ENCODE data around the gene CCDC198. TPM values are rescaled to one million over a fixed set of nuclear protein-coding genes. Genes with fewer than 3 reads are reported as not detected.

The CCDC198 gene
- total RNA-seq = not detected

GRCh38 chr14:57493467-57494181 lies at the start of gene CCDC198:
Gene CCDC198, minus strand, starts transcription at chr14:57493857. Its CDS starts 142 bp downstream, at chr14:57493715.
- Mint-ChIP-seq H3K9me3 (ENCODE audit: low read depth) (no peaks in the 10 kb centered on the region), H3K27ac (no peak within 1 kb of the TSS), H3K4me3 (no peak within 1 kb of the TSS), H3K36me3 (ENCODE audit: low read depth) (no peaks in the 10 kb centered on the region), H3K27me3 (peaks cover 4% of the 10 kb centered on the region), H3K4me1 (no peaks in the 10 kb centered on the region)
- intact Hi-C loops (cut with DNase I, micrococcal nuclease) = no loop called here
- DNase-seq = no peak
- ATAC-seq = no peak
- ChIA-PET CTCF (interaction anchor here (0.6 to 1.2 kb wide), 2 partner anchors 12 to 1761 kb away, joined by 3 read pairs; no protein-coding TSS in a partner anchor), POLR2A (no interaction called here)

- DNase-seq = peak; percentile 35
Observed at GRCh38 chr14:57533214-57533613, 39.6 kb upstream of the CCDC198 start.

GRCh38 chr14:57530571-57530970 lies 36.9 kb upstream of the CCDC198 start:
- intact Hi-C loops (cut with DNase I, micrococcal nuclease) = loop anchor here (5.0 to 10.0 kb wide), 3 partner anchors 342 to 634 kb away; no protein-coding TSS in a partner anchor
- H3K27me3 Mint-ChIP-seq = peaks cover 8% of the 10 kb centered on the region
- ATAC-seq (no peak), DNase-seq (no peak)
- no peak overlapping the region for H3K4me3 Mint-ChIP-seq
- no peak overlapping the region for H3K27ac Mint-ChIP-seq
- CTCF ChIA-PET = no interaction called here
- no peaks in the 10 kb centered on the region for H3K4me1 Mint-ChIP-seq
- H3K9me3 Mint-ChIP-seq (ENCODE audit: low read depth) = peaks cover 13% of the 10 kb centered on the region
- POLR2A ChIA-PET = no interaction called here
- no peaks in the 10 kb centered on the region for H3K36me3 Mint-ChIP-seq (ENCODE audit: low read depth)

More at GRCh38 chr14:57533214-57533613, 39.6 kb upstream of the CCDC198 start:
- ChIA-PET CTCF (interaction anchor here (0.7 to 1.5 kb wide), 3 partner anchors 37 to 540 kb away, joined by 3 read pairs; no protein-coding TSS in a partner anchor), POLR2A (no interaction called here)
- H3K9me3 Mint-ChIP-seq (ENCODE audit: low read depth) = peaks cover 5% of the 10 kb centered on the region
- H3K36me3 Mint-ChIP-seq (ENCODE audit: low read depth) = no peaks in the 10 kb centered on the region
- ATAC-seq = no peak
- no peak overlapping the region for H3K27ac Mint-ChIP-seq
- H3K4me3 Mint-ChIP-seq = no peak overlapping the region
- intact Hi-C loops (cut with DNase I, micrococcal nuclease) = loop anchor here (1.0 to 10.0 kb wide), 4 partner anchors 339 to 632 kb away; no protein-coding TSS in a partner anchor
- H3K4me1 Mint-ChIP-seq = no peaks in the 10 kb centered on the region
- peaks cover 8% of the 10 kb centered on the region for H3K27me3 Mint-ChIP-seq

GRCh38 chr14:57526942-57527341 lies 33.3 kb upstream of the CCDC198 start:
- Mint-ChIP-seq H3K4me1 (no peaks in the 10 kb centered on the region), H3K27ac (no peak overlapping the region), H3K36me3 (ENCODE audit: low read depth) (no peaks in the 10 kb centered on the region), H3K9me3 (ENCODE audit: low read depth) (peaks cover 29% of the 10 kb centered on the region), H3K27me3 (peaks cover 8% of the 10 kb centered on the region), H3K4me3 (no peak overlapping the region)
- POLR2A ChIA-PET = no interaction called here
- CTCF ChIA-PET = no interaction called here
- peak; percentile 10 for DNase-seq
- intact Hi-C loops (cut with DNase I, micrococcal nuclease) = no loop called here
- ATAC-seq = no peak

- DNase-seq (no peak), ATAC-seq (no peak)
- Mint-ChIP-seq H3K36me3 (ENCODE audit: low read depth) (no peaks in the 10 kb centered on the region), H3K27me3 (peaks cover 2% of the 10 kb centered on the region), H3K4me3 (no peak overlapping the region), H3K9me3 (ENCODE audit: low read depth) (peaks cover 33% of the 10 kb centered on the region), H3K4me1 (no peaks in the 10 kb centered on the region), H3K27ac (no peak overlapping the region)
- intact Hi-C loops (cut with DNase I, micrococcal nuclease) = no loop called here
- POLR2A ChIA-PET = no interaction called here
- CTCF ChIA-PET = no interaction called here
Observed at GRCh38 chr14:57519043-57519442, 25.4 kb upstream of the CCDC198 start.

GRCh38 chr14:57512220-57512619 lies 18.6 kb upstream of the CCDC198 start:
- Mint-ChIP-seq H3K27me3 (peaks cover 2% of the 10 kb centered on the region), H3K4me3 (no peak overlapping the region), H3K4me1 (no peaks in the 10 kb centered on the region), H3K27ac (no peak overlapping the region), H3K36me3 (ENCODE audit: low read depth) (no peaks in the 10 kb centered on the region), H3K9me3 (ENCODE audit: low read depth) (peaks cover 7% of the 10 kb centered on the region)
- no peak for ATAC-seq
- ChIA-PET POLR2A (no interaction called here), CTCF (interaction anchor here (1.1 kb wide), 1 partner anchor 561 kb away, joined by 3 read pairs; no protein-coding TSS in a partner anchor)
- intact Hi-C loops (cut with DNase I, micrococcal nuclease) = no loop called here
- DNase-seq = no peak

GRCh38 chr14:57508756-57509155 lies 15.1 kb upstream of the CCDC198 start:
- Mint-ChIP-seq H3K27me3 (no peaks in the 10 kb centered on the region), H3K4me1 (no peaks in the 10 kb centered on the region), H3K9me3 (ENCODE audit: low read depth) (peaks cover 2% of the 10 kb centered on the region), H3K4me3 (no peak overlapping the region), H3K27ac (no peak overlapping the region), H3K36me3 (ENCODE audit: low read depth) (no peaks in the 10 kb centered on the region)
- CTCF ChIA-PET = no interaction called here
- no peak for ATAC-seq
- POLR2A ChIA-PET = no interaction called here
- intact Hi-C loops (cut with DNase I, micrococcal nuclease) = no loop called here
- no peak for DNase-seq

- no peak overlapping the region for H3K4me3 Mint-ChIP-seq
- POLR2A ChIA-PET = no interaction called here
- no peaks in the 10 kb centered on the region for H3K36me3 Mint-ChIP-seq (ENCODE audit: low read depth)
- H3K9me3 Mint-ChIP-seq (ENCODE audit: low read depth) = no peaks in the 10 kb centered on the region
- ATAC-seq (no peak), DNase-seq (no peak)
- CTCF ChIA-PET = interaction anchor here (0.6 to 0.9 kb wide), 2 partner anchors 17 to 606 kb away, joined by 3 to 4 read pairs; no protein-coding TSS in a partner anchor
- intact Hi-C loops (cut with DNase I, micrococcal nuclease) = no loop called here
- no peaks in the 10 kb centered on the region for H3K4me1 Mint-ChIP-seq
- no peak overlapping the region for H3K27ac Mint-ChIP-seq
- H3K27me3 Mint-ChIP-seq = no peaks in the 10 kb centered on the region
Observed at GRCh38 chr14:57502586-57503254, 9.1 kb upstream of the CCDC198 start.

GRCh38 chr14:57501039-57501557 lies 7.4 kb upstream of the CCDC198 start:
- intact Hi-C loops (cut with DNase I, micrococcal nuclease) = no loop called here

GRCh38 chr14:57498659-57499058 lies 5.0 kb upstream of the CCDC198 start:
- ChIA-PET POLR2A (no interaction called here), CTCF (no interaction called here)
- intact Hi-C loops (cut with DNase I, micrococcal nuclease) = no loop called here
- DNase-seq (no peak), ATAC-seq (no peak)
- Mint-ChIP-seq H3K9me3 (ENCODE audit: low read depth) (no peaks in the 10 kb centered on the region), H3K4me1 (no peaks in the 10 kb centered on the region), H3K27me3 (no peaks in the 10 kb centered on the region), H3K4me3 (no peak overlapping the region), H3K27ac (no peak overlapping the region), H3K36me3 (ENCODE audit: low read depth) (no peaks in the 10 kb centered on the region)

More at GRCh38 chr14:57501039-57501557, 7.4 kb upstream of the CCDC198 start:
- no peak overlapping the region for H3K27ac Mint-ChIP-seq
- DNase-seq = no peak
- POLR2A ChIA-PET = interaction anchor here (0.7 kb wide), 1 partner anchor 91 kb away, joined by 3 read pairs; no protein-coding TSS in a partner anchor
- no peaks in the 10 kb centered on the region for H3K36me3 Mint-ChIP-seq (ENCODE audit: low read depth)
- H3K4me1 Mint-ChIP-seq = no peaks in the 10 kb centered on the region
- no peak for ATAC-seq
- H3K9me3 Mint-ChIP-seq (ENCODE audit: low read depth) = no peaks in the 10 kb centered on the region
- no peak overlapping the region for H3K4me3 Mint-ChIP-seq
- CTCF ChIA-PET = interaction anchor here (1.3 kb wide), 1 partner anchor 13 kb away, joined by 5 read pairs; no protein-coding TSS in a partner anchor
- H3K27me3 Mint-ChIP-seq = no peaks in the 10 kb centered on the region

- no peak overlapping the region for H3K4me3 Mint-ChIP-seq
- intact Hi-C loops (cut with DNase I, micrococcal nuclease) = no loop called here
- H3K27me3 Mint-ChIP-seq = no peaks in the 10 kb centered on the region
- ATAC-seq (no peak), DNase-seq (no peak)
- POLR2A ChIA-PET = no interaction called here
- no peaks in the 10 kb centered on the region for H3K4me1 Mint-ChIP-seq
- no peaks in the 10 kb centered on the region for H3K36me3 Mint-ChIP-seq (ENCODE audit: low read depth)
- H3K27ac Mint-ChIP-seq = no peak overlapping the region
- H3K9me3 Mint-ChIP-seq (ENCODE audit: low read depth) = no peaks in the 10 kb centered on the region
- CTCF ChIA-PET = no interaction called here
Observed at GRCh38 chr14:57498035-57498434, 4.4 kb upstream of the CCDC198 start.
